ENCODE results near the gene ZNHIT2. TPM values are rescaled to one million over a fixed set of nuclear protein-coding genes. Genes with fewer than 3 reads are reported as not detected.

Gene ZNHIT2
- total RNA-seq, 1 donor = 11.2 TPM

- no peak for DNase-seq (ENCODE audit: low read depth)
- H3K4me3 ChIP-seq (ENCODE audit: low read depth, low read length) = no peak overlapping the region
- TF ChIP-seq, protein P1, sequence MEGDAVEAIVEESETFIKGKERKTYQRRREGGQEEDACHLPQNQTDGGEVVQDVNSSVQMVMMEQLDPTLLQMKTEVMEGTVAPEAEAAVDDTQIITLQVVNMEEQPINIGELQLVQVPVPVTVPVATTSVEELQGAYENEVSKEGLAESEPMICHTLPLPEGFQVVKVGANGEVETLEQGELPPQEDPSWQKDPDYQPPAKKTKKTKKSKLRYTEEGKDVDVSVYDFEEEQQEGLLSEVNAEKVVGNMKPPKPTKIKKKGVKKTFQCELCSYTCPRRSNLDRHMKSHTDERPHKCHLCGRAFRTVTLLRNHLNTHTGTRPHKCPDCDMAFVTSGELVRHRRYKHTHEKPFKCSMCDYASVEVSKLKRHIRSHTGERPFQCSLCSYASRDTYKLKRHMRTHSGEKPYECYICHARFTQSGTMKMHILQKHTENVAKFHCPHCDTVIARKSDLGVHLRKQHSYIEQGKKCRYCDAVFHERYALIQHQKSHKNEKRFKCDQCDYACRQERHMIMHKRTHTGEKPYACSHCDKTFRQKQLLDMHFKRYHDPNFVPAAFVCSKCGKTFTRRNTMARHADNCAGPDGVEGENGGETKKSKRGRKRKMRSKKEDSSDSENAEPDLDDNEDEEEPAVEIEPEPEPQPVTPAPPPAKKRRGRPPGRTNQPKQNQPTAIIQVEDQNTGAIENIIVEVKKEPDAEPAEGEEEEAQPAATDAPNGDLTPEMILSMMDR (IDR thresholded peaks at IDR 0.05; ENCODE audit: insufficient read depth, low read depth, low read length) = no peak
Measured at GRCh38 chr11:65087827-65088226, 29.7 kb downstream of the ZNHIT2 start.

- H3K4me3 ChIP-seq (ENCODE audit: low read depth, low read length) = no peak overlapping the region
- no peak for DNase-seq (ENCODE audit: low read depth)
- TF ChIP-seq, protein P1 (IDR thresholded peaks at IDR 0.05; ENCODE audit: insufficient read depth, low read depth, low read length) = no peak
Measured at GRCh38 chr11:65087216-65087615, 30.3 kb downstream of the ZNHIT2 start.

- TF ChIP-seq, protein P1 (IDR thresholded peaks at IDR 0.05; ENCODE audit: insufficient read depth, low read depth, low read length) = no peak
- no peak for DNase-seq (ENCODE audit: low read depth)
- no peak overlapping the region for H3K4me3 ChIP-seq (ENCODE audit: low read depth, low read length)
Measured at GRCh38 chr11:65086809-65087208, 30.7 kb downstream of the ZNHIT2 start.

DNA sequence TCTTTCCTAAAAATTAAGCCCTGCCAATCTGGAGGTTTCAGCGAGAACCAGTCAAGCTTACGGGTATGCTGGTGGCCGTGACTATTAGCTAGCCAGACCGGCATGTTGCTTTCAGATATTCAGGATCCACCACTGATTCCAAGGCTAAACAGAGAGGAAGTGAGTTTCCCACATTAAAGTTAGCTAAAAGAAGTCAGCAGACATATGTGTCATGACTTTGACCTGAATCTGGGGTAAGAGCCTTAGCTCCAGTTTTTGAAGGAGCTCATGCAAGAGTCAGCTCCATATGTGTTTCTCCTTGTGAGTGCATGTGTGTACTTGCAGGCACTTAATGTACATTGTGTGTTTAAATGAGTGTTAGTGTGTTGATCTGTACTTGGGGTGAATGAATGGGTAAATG lies 32.1 kb downstream of the ZNHIT2 start:
- H3K4me3 ChIP-seq (ENCODE audit: low read depth, low read length) = no peak overlapping the region
- TF ChIP-seq, protein P1 (IDR thresholded peaks at IDR 0.05; ENCODE audit: insufficient read depth, low read depth, low read length) = no peak
- no peak for DNase-seq (ENCODE audit: low read depth)

DNA sequence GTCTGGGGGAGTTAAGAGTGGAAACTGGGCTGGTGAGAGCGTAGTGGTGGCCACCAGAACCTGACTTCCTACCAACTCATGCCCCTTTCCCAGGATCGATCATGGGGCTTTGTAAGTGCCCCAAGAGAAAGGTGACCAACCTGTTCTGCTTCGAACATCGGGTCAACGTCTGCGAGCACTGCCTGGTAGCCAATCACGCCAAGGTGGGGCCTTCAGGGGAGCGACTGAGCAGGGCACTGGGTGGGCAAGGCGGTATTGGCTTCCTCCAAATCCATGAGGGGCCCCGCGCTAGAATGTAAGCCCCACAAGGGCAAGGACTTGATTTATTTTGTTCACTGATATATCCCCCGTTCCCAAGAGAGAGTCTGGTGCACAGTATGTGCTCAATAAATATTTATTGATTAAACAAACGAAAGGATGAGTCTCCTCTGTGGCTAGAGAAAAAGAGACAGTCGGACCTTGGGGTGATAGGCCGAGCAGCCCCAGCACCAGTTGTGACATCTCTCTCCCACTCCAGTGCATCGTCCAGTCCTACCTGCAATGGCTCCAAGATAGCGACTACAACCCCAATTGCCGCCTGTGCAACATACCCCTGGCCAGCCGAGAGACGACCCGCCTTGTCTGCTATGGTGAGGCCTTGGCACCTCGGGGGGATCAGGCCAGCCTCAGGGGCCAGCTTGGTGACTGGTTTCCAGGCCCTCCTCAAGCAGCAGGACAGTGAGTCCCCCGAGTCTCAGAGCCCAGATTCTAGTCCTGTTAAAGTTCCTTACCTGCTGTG lies 32.7 kb downstream of the ZNHIT2 start:
- peak overlapping the region; percentile 83 for H3K4me3 ChIP-seq (ENCODE audit: low read depth, low read length)
- TF ChIP-seq, protein P1 (IDR thresholded peaks at IDR 0.05; ENCODE audit: insufficient read depth, low read depth, low read length) = no peak
- DNase-seq (ENCODE audit: low read depth) = no peak

GRCh38 chr11:65083834-65084597 lies 33.5 kb downstream of the ZNHIT2 start, which contains the start of the genes CDCA5 and ZFPL1:
Gene CDCA5 (minus strand): TSS chr11:65084040. CDS start chr11:65083978, 62 bp downstream.
Gene ZFPL1 (plus strand): TSS chr11:65084222. CDS start chr11:65084699, 477 bp downstream.
- TF ChIP-seq, protein P1 (IDR thresholded peaks at IDR 0.05; ENCODE audit: insufficient read depth, low read depth, low read length) = no peak
- peak within 1 kb of the TSS; percentile 83 for H3K4me3 ChIP-seq (ENCODE audit: low read depth, low read length)
- DNase-seq (ENCODE audit: low read depth) = peak; percentile 96
